ENCODE data around the gene COTL1.

GRCh38 chr16:84528322-84528721 lies 89.6 kb downstream of the COTL1 start:
- TF ChIP-seq POLR2A (IDR thresholded peaks at IDR 0.05): no peak
- no peak for TF ChIP-seq CTCF (IDR thresholded peaks at IDR 0.05)
- TF ChIP-seq EP300 (IDR thresholded peaks at IDR 0.05): no peak
